MM.1S (cell line): ENCODE results near the gene SHTN1.

Experiments used
- DNase-seq: peaks from one replicate; pipeline ENCODE4 v3.0.0-alpha.2; 2015
- H2AFZ ChIP-seq: fragments of 300-600 bp; sonication (generic); 2 replicates; pipeline ENCODE4 v1.6.0; 2016; ENCODE audit warnings: antibody characterized with exemption, low read length
- H3F3A ChIP-seq: fragments of 300-600 bp; sonication (generic); 2 replicates; pipeline ENCODE4 v1.6.1; 2016; ENCODE audit warnings: mild to moderate bottlenecking, antibody characterized with exemption, low read length, moderate library complexity, mixed read lengths; ENCODE audit not compliant: insufficient read depth
- H3K27ac ChIP-seq: fragments of 300-600 bp; sonication (generic); 2 replicates; pipeline ENCODE4 v1.5.1; 2016; ENCODE audit warnings: mild to moderate bottlenecking, low read length
- H3K27me3 ChIP-seq: fragments of 300-600 bp; sonication (generic); replicated peaks from 2 replicates; pipeline ENCODE4 v1.6.0; 2016; ENCODE audit warnings: low read length; ENCODE audit not compliant: insufficient read depth
- H3K36me3 ChIP-seq: fragments of 300-600 bp; sonication (generic); replicated peaks from 2 replicates; pipeline ENCODE4 v1.6.1; 2016; ENCODE audit warnings: mild to moderate bottlenecking, low read length, mixed read lengths; ENCODE audit not compliant: insufficient read depth
- H3K4me1 ChIP-seq: fragments of 300-600 bp; sonication (generic); 2 replicates; pipeline ENCODE4 v1.6.1; 2016; ENCODE audit warnings: low read length, mixed read lengths
- H3K4me2 ChIP-seq: fragments of 300-600 bp; sonication (generic); 2 replicates; pipeline ENCODE4 v1.6.0; 2016; ENCODE audit warnings: low read depth, low read length
- H3K4me3 ChIP-seq: fragments of 300-600 bp; sonication (generic); 2 replicates; pipeline ENCODE4 v1.5.1; 2016; ENCODE audit warnings: low read length, mixed read lengths
- H3K79me2 ChIP-seq: fragments of 300-600 bp; sonication (generic); 2 replicates; pipeline ENCODE4 v1.6.1; 2016; ENCODE audit warnings: mixed run types, low read length, mixed read lengths
- H3K9ac ChIP-seq: fragments of 300-600 bp; sonication (generic); 2 replicates; pipeline ENCODE4 v1.6.1; 2016; ENCODE audit warnings: low read length, mixed read lengths
- H3K9me2 ChIP-seq: fragments of 300-600 bp; sonication (generic); replicated peaks from 2 replicates; pipeline ENCODE4 v1.6.1; 2016; ENCODE audit warnings: mild to moderate bottlenecking, low read length, mixed read lengths; ENCODE audit not compliant: insufficient read depth
- H3K9me3 ChIP-seq: fragments of 300-600 bp; sonication (generic); replicated peaks from 2 replicates; pipeline ENCODE4 v1.6.1; 2016; ENCODE audit warnings: mild to moderate bottlenecking, low read length, mixed read lengths; ENCODE audit not compliant: insufficient read depth
- H4K20me1 ChIP-seq: fragments of 300-600 bp; sonication (generic); 2 replicates; pipeline ENCODE4 v1.6.1; 2016; ENCODE audit warnings: mild to moderate bottlenecking, low read length, moderate library complexity, mixed read lengths; ENCODE audit not compliant: insufficient read depth
- CTCF ChIP-seq: fragments of 300-600 bp; sonication (generic); IDR thresholded peaks from 2 replicates; pipeline ENCODE4 v1.5.1; 2016; ENCODE audit warnings: antibody characterized with exemption, low read length, mixed read lengths
- EZH2 ChIP-seq: fragments of 300-600 bp; sonication (generic); optimal IDR thresholded peaks from 2 replicates; pipeline ENCODE3; 2017; ENCODE audit warnings: low read depth, mild to moderate bottlenecking, antibody characterized with exemption, low read length, mixed read lengths
- EZH2phosphoT487 ChIP-seq: fragments of 300-600 bp; sonication (generic); IDR thresholded peaks from 2 replicates; pipeline ENCODE4 v1.6.1; 2018; ENCODE audit warnings: antibody characterized with exemption, low read length

SHTN1 gene

GRCh38 chr10:116838143-116838725 lies 166.8 kb downstream of the SHTN1 start:
- Histone ChIP-seq H3K9me3 (no peaks in the 10 kb centered on the region), H3K36me3 (no peaks in the 10 kb centered on the region), H2AFZ (no peak overlapping the region), H3K4me1 (no peaks in the 10 kb centered on the region), H3K4me3 (no peak overlapping the region), H3F3A (no peaks in the 10 kb centered on the region), H4K20me1 (no peaks in the 10 kb centered on the region), H3K4me2 (no peak overlapping the region), H3K27me3 (no peaks in the 10 kb centered on the region), H3K79me2 (no peaks in the 10 kb centered on the region), H3K27ac (no peak overlapping the region), H3K9ac (no peak overlapping the region), H3K9me2 (no peaks in the 10 kb centered on the region)
- TF ChIP-seq EZH2phosphoT487 (no peak), EZH2 (no peak), CTCF (no peak)
- no peak for DNase-seq

GRCh38 chr10:116836902-116837523 lies 168.0 kb downstream of the SHTN1 start:
- Histone ChIP-seq H3K79me2 (no peaks in the 10 kb centered on the region), H3K4me3 (no peak overlapping the region), H3K4me2 (no peak overlapping the region), H4K20me1 (no peaks in the 10 kb centered on the region), H3K27me3 (no peaks in the 10 kb centered on the region), H3K9me3 (no peaks in the 10 kb centered on the region), H2AFZ (no peak overlapping the region), H3F3A (no peaks in the 10 kb centered on the region), H3K9me2 (no peaks in the 10 kb centered on the region), H3K4me1 (no peaks in the 10 kb centered on the region), H3K36me3 (no peaks in the 10 kb centered on the region), H3K9ac (no peak overlapping the region), H3K27ac (no peak overlapping the region)
- TF ChIP-seq EZH2phosphoT487 (no peak), CTCF (no peak), EZH2 (no peak)
- DNase-seq, result no peak

GRCh38 chr10:116836083-116836482 lies 168.9 kb downstream of the SHTN1 start:
- no peaks in the 10 kb centered on the region for H3F3A ChIP-seq
- H3K9ac ChIP-seq, result no peak overlapping the region
- no peaks in the 10 kb centered on the region for H3K4me1 ChIP-seq
- H3K27me3 ChIP-seq, result no peaks in the 10 kb centered on the region
- H3K36me3 ChIP-seq, result no peaks in the 10 kb centered on the region
- TF ChIP-seq EZH2phosphoT487 (no peak), EZH2 (no peak), CTCF (no peak)
- no peak overlapping the region for H2AFZ ChIP-seq
- H3K4me2 ChIP-seq, result no peak overlapping the region
- DNase-seq, result no peak
- H3K4me3 ChIP-seq, result no peak overlapping the region
- H3K9me3 ChIP-seq, result no peaks in the 10 kb centered on the region
- no peaks in the 10 kb centered on the region for H3K9me2 ChIP-seq
- H4K20me1 ChIP-seq, result no peaks in the 10 kb centered on the region
- H3K79me2 ChIP-seq, result no peaks in the 10 kb centered on the region
- no peak overlapping the region for H3K27ac ChIP-seq
